Loucy (cell line): Measurements from ENCODE around the gene TTC23.

Experiments
- H2AFZ ChIP-seq: fragments of 200-600 bp; sonication (generic); 2 replicates; pipeline ENCODE4 v1.6.0; 2016; ENCODE audit warnings: antibody characterized with exemption, mild to moderate bottlenecking, low read length, moderate library complexity
- H3F3A ChIP-seq: fragments of 200-600 bp; 2 replicates; pipeline ENCODE4 v1.6.0; 2016; ENCODE audit warnings: antibody characterized with exemption, low read depth, mild to moderate bottlenecking
- H3K27me3 ChIP-seq: fragments of 200-600 bp; sonication (generic); 2 replicates; pipeline ENCODE4 v1.6.1; 2014; ENCODE audit warnings: low read length, mild to moderate bottlenecking; ENCODE audit not compliant: insufficient read depth, poor library complexity, severe bottlenecking
- H3K36me3 ChIP-seq: fragments of 200-600 bp; sonication (generic); 2 replicates; pipeline ENCODE4 v1.6.1; 2016; ENCODE audit warnings: low read length; ENCODE audit not compliant: insufficient read depth
- H3K4me1 ChIP-seq: fragments of 200-600 bp; sonication (generic); 2 replicates; pipeline ENCODE4 v1.5.1; 2014; ENCODE audit warnings: low read length, mild to moderate bottlenecking; ENCODE audit not compliant: insufficient read depth, poor library complexity, severe bottlenecking
- H3K4me2 ChIP-seq: fragments of 200-600 bp; sonication (generic); 2 replicates; pipeline ENCODE4 v1.6.0; 2014; ENCODE audit warnings: antibody characterized with exemption, low read length, low read depth, mild to moderate bottlenecking; ENCODE audit not compliant: poor library complexity, severe bottlenecking
- H3K4me3 ChIP-seq: fragments of 200-600 bp; sonication (generic); 2 replicates; pipeline ENCODE4 v1.5.1; 2014; ENCODE audit warnings: low read length, mild to moderate bottlenecking, mixed read lengths; ENCODE audit not compliant: poor library complexity, severe bottlenecking
- H3K79me2 ChIP-seq: fragments of 200-600 bp; sonication (generic); 2 replicates; pipeline ENCODE4 v1.6.1; 2014; ENCODE audit warnings: low read length; ENCODE audit not compliant: insufficient read depth
- H3K9ac ChIP-seq: fragments of 200-600 bp; sonication (generic); 2 replicates; pipeline ENCODE4 v1.6.0; 2014; ENCODE audit warnings: mild to moderate bottlenecking, low read depth, low read length, moderate library complexity; ENCODE audit not compliant: poor library complexity, severe bottlenecking
- H3K9me2 ChIP-seq: fragments of 200-600 bp; sonication (generic); replicated peaks from 2 replicates; pipeline ENCODE4 v1.6.1; 2016; ENCODE audit warnings: low read depth, low read length, mixed read lengths
- H3K9me3 ChIP-seq: fragments of 200-600 bp; sonication (generic); 2 replicates; pipeline ENCODE4 v1.6.1; 2014; ENCODE audit warnings: mild to moderate bottlenecking, antibody characterized with exemption, low read length, low read depth; ENCODE audit not compliant: insufficient read depth
- H4K20me1 ChIP-seq: fragments of 200-600 bp; sonication (generic); 2 replicates; pipeline ENCODE4 v1.6.0; 2014; ENCODE audit warnings: antibody characterized with exemption, low read length, mild to moderate bottlenecking; ENCODE audit not compliant: insufficient read depth, poor library complexity, severe bottlenecking
- EZH2phosphoT487 ChIP-seq: fragments of 200-600 bp; IDR thresholded peaks from 2 replicates; pipeline ENCODE4 v1.6.1; 2018; ENCODE audit warnings: antibody characterized with exemption, mild to moderate bottlenecking, moderate library complexity, borderline replicate concordance
- TF ChIP-seq, protein P1 (sequence below): fragments of 200-600 bp; sonication (generic); conservative IDR thresholded peaks from 2 replicates; pipeline ENCODE4 v1.5.1; 2014; ENCODE audit warnings: mild to moderate bottlenecking, antibody characterized with exemption, low read length

TTC23 gene

DNA sequence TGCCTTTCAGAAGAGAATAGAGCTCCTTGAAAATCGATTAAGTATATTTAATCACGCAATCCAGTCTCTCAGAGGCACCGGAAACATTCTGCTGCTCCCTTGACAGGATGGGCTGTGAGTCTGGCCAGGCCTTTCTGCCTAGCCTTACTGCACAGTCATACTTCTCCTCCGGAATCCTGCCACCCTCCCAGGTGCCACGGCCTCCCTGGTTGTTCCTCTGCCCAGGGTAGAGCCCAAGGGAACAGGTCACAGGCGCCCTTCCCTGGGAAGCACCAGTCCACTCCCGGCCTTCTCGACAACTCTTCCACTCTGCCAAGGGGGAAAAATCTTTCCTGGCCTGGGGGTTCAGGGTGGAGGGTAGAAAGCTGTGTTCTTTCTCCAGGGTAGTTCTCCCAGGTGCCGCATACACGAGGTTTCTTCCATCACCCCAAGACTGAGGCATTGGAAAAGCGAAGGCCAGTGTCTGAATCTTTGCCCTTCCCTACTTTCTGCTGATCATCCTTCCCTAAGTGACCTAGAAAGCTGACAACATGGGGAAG lies 161.9 kb downstream of the TTC23 start:
- H2AFZ ChIP-seq = no peak overlapping the region
- H4K20me1 ChIP-seq = no peaks in the 10 kb centered on the region
- no peaks in the 10 kb centered on the region for H3K79me2 ChIP-seq
- H3K27me3 ChIP-seq = no peaks in the 10 kb centered on the region
- no peaks in the 10 kb centered on the region for H3K9me2 ChIP-seq
- H3K9ac ChIP-seq = no peak overlapping the region
- no peaks in the 10 kb centered on the region for H3F3A ChIP-seq
- no peaks in the 10 kb centered on the region for H3K36me3 ChIP-seq
- H3K4me3 ChIP-seq = no peak overlapping the region
- H3K4me2 ChIP-seq = no peak overlapping the region
- H3K4me1 ChIP-seq = no peaks in the 10 kb centered on the region
- H3K9me3 ChIP-seq = no peaks in the 10 kb centered on the region
- TF ChIP-seq EZH2phosphoT487 = no peak
- TF ChIP-seq, protein P1, sequence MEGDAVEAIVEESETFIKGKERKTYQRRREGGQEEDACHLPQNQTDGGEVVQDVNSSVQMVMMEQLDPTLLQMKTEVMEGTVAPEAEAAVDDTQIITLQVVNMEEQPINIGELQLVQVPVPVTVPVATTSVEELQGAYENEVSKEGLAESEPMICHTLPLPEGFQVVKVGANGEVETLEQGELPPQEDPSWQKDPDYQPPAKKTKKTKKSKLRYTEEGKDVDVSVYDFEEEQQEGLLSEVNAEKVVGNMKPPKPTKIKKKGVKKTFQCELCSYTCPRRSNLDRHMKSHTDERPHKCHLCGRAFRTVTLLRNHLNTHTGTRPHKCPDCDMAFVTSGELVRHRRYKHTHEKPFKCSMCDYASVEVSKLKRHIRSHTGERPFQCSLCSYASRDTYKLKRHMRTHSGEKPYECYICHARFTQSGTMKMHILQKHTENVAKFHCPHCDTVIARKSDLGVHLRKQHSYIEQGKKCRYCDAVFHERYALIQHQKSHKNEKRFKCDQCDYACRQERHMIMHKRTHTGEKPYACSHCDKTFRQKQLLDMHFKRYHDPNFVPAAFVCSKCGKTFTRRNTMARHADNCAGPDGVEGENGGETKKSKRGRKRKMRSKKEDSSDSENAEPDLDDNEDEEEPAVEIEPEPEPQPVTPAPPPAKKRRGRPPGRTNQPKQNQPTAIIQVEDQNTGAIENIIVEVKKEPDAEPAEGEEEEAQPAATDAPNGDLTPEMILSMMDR = no peak

DNA sequence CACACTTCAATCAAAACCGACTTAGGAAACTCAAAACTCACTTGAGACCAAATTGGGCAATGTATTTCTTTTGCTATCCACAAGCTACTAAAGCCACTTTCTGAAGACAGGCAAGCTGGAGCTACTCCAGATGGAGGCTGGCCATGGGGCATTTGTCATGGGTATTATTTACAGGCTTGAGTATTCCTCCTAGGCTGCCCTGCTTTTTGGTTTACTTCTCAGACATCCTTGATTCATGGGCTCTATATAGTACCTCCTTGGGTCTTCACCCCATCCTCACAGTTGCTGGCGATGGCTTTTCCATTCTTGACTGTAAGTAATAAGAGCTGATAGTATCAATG lies 163.1 kb downstream of the TTC23 start:
- H3K4me2 ChIP-seq = no peak overlapping the region
- no peak overlapping the region for H3K9ac ChIP-seq
- H3F3A ChIP-seq = no peaks in the 10 kb centered on the region
- H4K20me1 ChIP-seq = no peaks in the 10 kb centered on the region
- no peaks in the 10 kb centered on the region for H3K27me3 ChIP-seq
- no peaks in the 10 kb centered on the region for H3K36me3 ChIP-seq
- no peak overlapping the region for H2AFZ ChIP-seq
- no peak for TF ChIP-seq EZH2phosphoT487
- TF ChIP-seq, protein P1 = no peak
- H3K4me1 ChIP-seq = no peaks in the 10 kb centered on the region
- H3K9me3 ChIP-seq = no peaks in the 10 kb centered on the region
- H3K4me3 ChIP-seq = no peak overlapping the region
- H3K9me2 ChIP-seq = no peaks in the 10 kb centered on the region
- no peaks in the 10 kb centered on the region for H3K79me2 ChIP-seq
